Keratinocyte (primary cell): ENCODE results near the gene FBXL14.

ENCODE experiments used
- CTCF ChIP-seq, 3 experiments: IDR thresholded peaks in 1 of 3; conservative IDR thresholded peaks in 1 of 3; optimal IDR thresholded peaks in 1 of 3; 2 replicates in 2 of 3; 3 replicates in 1 of 3; pipeline versions ENCODE3 to v1.5.1; 2011; ENCODE audit warnings: low read length in 3 of 3, mild to moderate bottlenecking in 3 of 3, moderate library complexity in 2 of 3, control low read depth in 1 of 3, inconsistent platforms in 1 of 3; ENCODE audit not compliant: insufficient read depth in 2 of 3; ENCODE audit errors: extremely low read depth in 1 of 3
- EZH2 ChIP-seq: IDR thresholded peaks from one replicate; pipeline ENCODE4 v1.6.1; 2012; ENCODE audit warnings: inconsistent platforms, mild to moderate bottlenecking, low read length, moderate library complexity

GRCh38 chr12:1579651-1580435 is 14.5 kb downstream of the FBXL14 start:
- TF ChIP-seq CTCF (optimal IDR thresholded peaks at IDR 0.05 in 1 of 3, IDR thresholded peaks at IDR 0.05 in 1 of 3, conservative IDR thresholded peaks at IDR 0.05 in 1 of 3; ENCODE audit: extremely low read depth in 1 of 3, insufficient read depth in 2 of 3, low read length in 3 of 3), result no peak
- no peak for TF ChIP-seq EZH2
